GM12878 (cell line): ENCODE data around the gene YIPF5. TPM values are rescaled to one million over a fixed set of nuclear protein-coding genes. Genes with fewer than 3 reads are reported as not detected.

Source experiments
- ATAC-seq: fragments of 200-7000 bp; cut with Tn5 transposase; 3 replicates; pipeline ENCODE4 v1.9.1; 2020; ENCODE audit warnings: mild to moderate bottlenecking, moderate library complexity
- BruUV-seq: library from RNA; stranded (reverse); fragments of 400-500 nt; replicated peaks from 2 replicates; lab custom pipeline; 2021; lab: Mats Ljungman, UMichigan
- CTCF ChIA-PET: fragments of 300-600 bp; sonication (Branson Sonifier 250); formaldehyde crosslinking; extraction: SDS; loops from one replicate; lab custom pipeline; 2021; ENCODE audit warnings: inconsistent platforms; lab: Yijun Ruan, JAX
- POLR2A ChIA-PET: fragments of 350-600 bp; formaldehyde crosslinking; extraction: SDS; loops from one replicate; lab custom pipeline; 2021; ENCODE audit warnings: inconsistent platforms; lab: Charles Lee
- RAD21 ChIA-PET: fragments of 300-600 bp; sonication (Branson Sonifier 250); formaldehyde crosslinking; loops from one replicate; lab custom pipeline; 2023; ENCODE audit warnings: antibody characterized with exemption; ENCODE audit not compliant: unreplicated experiment; lab: Charles Lee
- SMC1A ChIA-PET: fragments of 300-600 bp; sonication (Branson Sonifier 250); formaldehyde crosslinking; loops from one replicate; lab custom pipeline; 2023; ENCODE audit not compliant: unreplicated experiment, uncharacterized antibody; lab: Charles Lee
- DNase-seq: peaks from one replicate; pipeline ENCODE4 v3.0.0-alpha.2; 2011; ENCODE audit warnings: low read depth, low spot score
- FAIRE-seq: peaks from 3 replicates; lab custom pipeline; 2011; peaks lifted over from hg19 to GRCh38; lab: Jason Lieb, UNC
- H2AFZ ChIP-seq: 2 replicates; pipeline ENCODE4 v1.6.0; 2011; ENCODE audit warnings: low read depth, low read length, control low read depth; ENCODE audit not compliant: control insufficient read depth
- H3K27ac ChIP-seq: 2 replicates; pipeline ENCODE4 v1.5.1; 2011; ENCODE audit warnings: control low read depth; ENCODE audit not compliant: control insufficient read depth, insufficient read depth
- H3K27me3 ChIP-seq, 2 experiments: replicated peaks in 1 of 2; 2 replicates each; pipeline versions ENCODE4 v1.6.0 to v1.6.1; 2011; ENCODE audit warnings: low read length in 1 of 2; ENCODE audit not compliant: control insufficient read depth in 2 of 2, insufficient read depth in 2 of 2
- H3K36me3 ChIP-seq, 2 experiments: 2 replicates each; pipeline ENCODE4 v1.5.1; 2011; ENCODE audit warnings: low read length in 1 of 2; ENCODE audit not compliant: control insufficient read depth in 2 of 2, insufficient read depth in 2 of 2
- H3K4me1 ChIP-seq: 2 replicates; pipeline ENCODE4 v1.6.1; 2011; ENCODE audit warnings: mild to moderate bottlenecking, low read length, moderate library complexity, mixed read lengths; ENCODE audit not compliant: control insufficient read depth, insufficient read depth
- H3K4me2 ChIP-seq: 2 replicates; pipeline ENCODE4 v1.6.0; 2011; ENCODE audit warnings: control low read depth; ENCODE audit not compliant: control insufficient read depth, insufficient read depth
- H3K4me3 ChIP-seq: fragments of 200-600 bp; sonication (generic); 2 replicates; pipeline ENCODE4 v1.5.1; 2016
- H3K79me2 ChIP-seq: 2 replicates; pipeline ENCODE4 v1.6.0; 2011; ENCODE audit warnings: low read length; ENCODE audit not compliant: control insufficient read depth, insufficient read depth
- H3K9ac ChIP-seq: 2 replicates; pipeline ENCODE4 v1.8.0; 2011; ENCODE audit warnings: low read length, control low read depth, mixed read lengths; ENCODE audit not compliant: control insufficient read depth, insufficient read depth
- H3K9me3 ChIP-seq: replicated peaks from 3 replicates; pipeline ENCODE4 v1.5.1; 2011; ENCODE audit warnings: mild to moderate bottlenecking, low read length; ENCODE audit not compliant: control insufficient read depth, insufficient read depth
- H4K20me1 ChIP-seq: 2 replicates; pipeline ENCODE4 v1.6.0; 2011; ENCODE audit not compliant: control insufficient read depth, insufficient read depth
- ASH2L ChIP-seq: fragments of 300-600, 200-600 bp; sonication (generic); IDR thresholded peaks from 2 replicates; pipeline ENCODE4 v1.6.1; 2017; ENCODE audit warnings: low read depth, mild to moderate bottlenecking, borderline replicate concordance
- HDAC6 ChIP-seq: fragments of 200-600 bp; sonication (generic); IDR thresholded peaks from one replicate; pipeline ENCODE4 v1.8.0; 2017; ENCODE audit warnings: antibody characterized with exemption; ENCODE audit not compliant: unreplicated experiment
- MYB ChIP-seq: fragments of 150-350 bp; IDR thresholded peaks from 2 replicates; pipeline ENCODE4 v1.6.1; 2014; ENCODE audit warnings: mild to moderate bottlenecking, low read depth, low read length, borderline replicate concordance
- NFYB ChIP-seq: IDR thresholded peaks from 2 replicates; pipeline ENCODE4 v1.6.1; 2011; ENCODE audit warnings: low read depth, mild to moderate bottlenecking, low read length, improper control_type of control experiment, moderate library complexity; ENCODE audit not compliant: insufficient read depth
- POLR2AphosphoS2 ChIP-seq: IDR thresholded peaks from 2 replicates; pipeline ENCODE4 v1.6.1; 2011; ENCODE audit warnings: low read depth, mild to moderate bottlenecking, low read length, improper control_type of control experiment, moderate library complexity
- WRNIP1 ChIP-seq: IDR thresholded peaks from 2 replicates; pipeline ENCODE4 v1.6.1; 2011; ENCODE audit warnings: low read depth, low read length, improper control_type of control experiment, borderline replicate concordance
- ZNF217 ChIP-seq: fragments of 450-650 bp; IDR thresholded peaks from 2 replicates; pipeline ENCODE4 v1.6.1; 2017; ENCODE audit warnings: antibody characterized with exemption, mild to moderate bottlenecking
- WGBS: methylation state at CpG from one replicate; pipeline ENCODE4 v1.1.6; 2016; ENCODE audit warnings: low lambda C conversion rate; ENCODE audit not compliant: insufficient replicate concordance, insufficient coverage; ENCODE audit errors: missing lambda C conversion rate; 5-methylcytosine and 5-hydroxymethylcytosine counted together
- in situ Hi-C: fragments of 300-500 bp; cut with MboI; formaldehyde crosslinking; loops from 9 replicates; pipeline ENCODE4 v1.14.3; 2018; ENCODE audit warnings: mixed read lengths
- intact Hi-C: fragments of 100-400 bp; cut with micrococcal nuclease; formaldehyde crosslinking; loops from one replicate; pipeline ENCODE4 v1.14.2; 2022; ENCODE audit not compliant: unreplicated experiment
- polyA plus RNA-seq, 11 experiments: library from polyadenylated mRNA; depleted of rRNA in 4 of 11; unstranded in 6 of 11; stranded (reverse) in 5 of 11; fragments of >200 nt; fragmentation: Nextera tagmentation in 4 of 11; fragmentation: Illumina TruSeq in 1 of 11; extraction: Ambion mirVana in 4 of 11; extraction: Trizol in 1 of 11; gene quantifications; 1 replicate in 1 of 11; 2 replicates in 10 of 11; pipeline versions ENCODE4 v1.2.1 to v1.2.3, GENCODE V29; 2011 to 2016; ENCODE audit warnings: inconsistent platforms in 2 of 11, missing spikeins in 2 of 11, low read depth in 1 of 11
- total RNA-seq, 4 experiments: library from RNA; depleted of rRNA in 3 of 4; stranded (reverse); fragments of >200 nt in 3 of 4; fragmentation: Illumina TruSeq in 1 of 4; extraction: Trizol in 1 of 4; gene quantifications; 2 replicates each; pipeline versions ENCODE4 v1.2.1 to v1.2.3, GENCODE V29; 2013 to 2021
- TF ChIP-seq, protein P1 (sequence below): fragments of 450-650 bp; IDR thresholded peaks from 2 replicates; pipeline ENCODE4 v1.6.1; 2018; ENCODE audit warnings: borderline replicate concordance, mild to moderate bottlenecking; ENCODE audit not compliant: partially characterized antibody

YIPF5 gene
- total and polyA plus RNA-seq, 10 of the 15 experiments (the other 5 are each of a cell fraction or from before 2014, with no cell fraction given): 19.5 to 50.4 (median 34.3) TPM

DNA sequence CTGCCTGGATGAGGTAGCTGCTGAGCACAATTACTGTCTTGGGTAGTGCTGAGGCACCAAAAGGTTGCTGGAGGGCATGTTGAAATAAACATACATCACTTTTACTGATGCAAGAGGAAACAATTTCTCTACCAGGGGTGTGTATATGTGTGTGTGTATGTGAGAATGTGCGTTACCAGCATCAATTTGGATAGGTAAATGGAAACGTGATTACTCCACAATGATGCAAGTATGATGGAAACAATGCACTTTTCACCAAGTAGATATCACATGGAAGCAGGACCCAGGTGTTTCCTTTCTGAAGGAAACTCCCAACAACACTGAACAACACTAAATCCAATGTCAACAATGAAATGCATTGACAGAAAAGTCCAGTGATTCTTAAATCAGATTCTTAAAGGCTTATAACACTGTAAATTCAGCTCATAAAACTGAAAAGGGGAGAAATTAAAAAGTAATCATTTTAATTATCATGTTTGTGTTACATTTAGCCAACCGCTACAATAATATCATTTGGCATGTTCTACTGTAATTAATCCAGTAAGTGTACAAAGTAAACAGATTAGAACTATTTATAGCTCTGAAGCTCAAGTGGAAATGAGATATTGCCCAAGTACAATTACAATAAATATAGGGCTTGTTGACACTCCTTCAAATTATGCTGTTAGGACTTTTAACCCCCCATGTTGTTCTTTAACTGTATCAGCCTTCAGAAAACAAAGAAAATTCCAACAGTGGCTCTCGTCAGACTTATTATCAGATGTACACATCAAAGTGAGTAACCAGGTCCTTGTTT is 25.3 kb downstream of the YIPF5 start:
- Histone ChIP-seq H3K9ac (no peak overlapping the region), H2AFZ (no peak overlapping the region), H4K20me1 (no peaks in the 10 kb centered on the region), H3K36me3 (no peaks in the 10 kb centered on the region), H3K27me3 (no peaks in the 10 kb centered on the region; a peak in 1 of 4 replicates), H3K79me2 (no peaks in the 10 kb centered on the region), H3K9me3 (no peaks in the 10 kb centered on the region), H3K4me1 (peaks cover 11% of the 10 kb centered on the region), H3K4me2 (no peak overlapping the region), H3K27ac (no peak overlapping the region), H3K4me3 (no peak overlapping the region)
- ChIA-PET RAD21 (no interaction called here), CTCF (no interaction called here), SMC1A (no interaction called here), POLR2A (no interaction called here)
- BruUV-seq: no TSS peak
- intact Hi-C loops (loop anchor here (5.0 kb wide), 1 partner anchor 178 kb away; no protein-coding TSS in a partner anchor), in situ Hi-C loops (no loop called here)
- TF ChIP-seq ZNF217 (no peak), WRNIP1 (no peak), ASH2L (no peak), NFYB (no peak), MYB (no peak), POLR2AphosphoS2 (no peak), HDAC6 (no peak)
- TF ChIP-seq, protein P1, sequence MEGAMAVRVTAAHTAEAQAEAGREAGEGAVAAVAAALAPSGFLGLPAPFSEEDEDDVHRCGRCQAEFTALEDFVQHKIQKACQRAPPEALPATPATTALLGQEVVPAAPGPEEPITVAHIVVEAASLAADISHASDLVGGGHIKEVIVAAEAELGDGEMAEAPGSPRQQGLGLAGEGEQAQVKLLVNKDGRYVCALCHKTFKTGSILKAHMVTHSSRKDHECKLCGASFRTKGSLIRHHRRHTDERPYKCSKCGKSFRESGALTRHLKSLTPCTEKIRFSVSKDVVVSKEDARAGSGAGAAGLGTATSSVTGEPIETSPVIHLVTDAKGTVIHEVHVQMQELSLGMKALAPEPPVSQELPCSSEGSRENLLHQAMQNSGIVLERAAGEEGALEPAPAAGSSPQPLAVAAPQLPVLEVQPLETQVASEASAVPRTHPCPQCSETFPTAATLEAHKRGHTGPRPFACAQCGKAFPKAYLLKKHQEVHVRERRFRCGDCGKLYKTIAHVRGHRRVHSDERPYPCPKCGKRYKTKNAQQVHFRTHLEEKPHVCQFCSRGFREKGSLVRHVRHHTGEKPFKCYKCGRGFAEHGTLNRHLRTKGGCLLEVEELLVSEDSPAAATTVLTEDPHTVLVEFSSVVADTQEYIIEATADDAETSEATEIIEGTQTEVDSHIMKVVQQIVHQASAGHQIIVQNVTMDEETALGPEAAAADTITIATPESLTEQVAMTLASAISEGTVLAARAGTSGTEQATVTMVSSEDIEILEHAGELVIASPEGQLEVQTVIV: no peak
- FAIRE-seq (no peak), ATAC-seq (no peak), DNase-seq (no peak)
- 69% methylated on average over 4 of the region's 4 CpGs for WGBS
